Measurements from ENCODE around the gene SUN3.

DNA sequence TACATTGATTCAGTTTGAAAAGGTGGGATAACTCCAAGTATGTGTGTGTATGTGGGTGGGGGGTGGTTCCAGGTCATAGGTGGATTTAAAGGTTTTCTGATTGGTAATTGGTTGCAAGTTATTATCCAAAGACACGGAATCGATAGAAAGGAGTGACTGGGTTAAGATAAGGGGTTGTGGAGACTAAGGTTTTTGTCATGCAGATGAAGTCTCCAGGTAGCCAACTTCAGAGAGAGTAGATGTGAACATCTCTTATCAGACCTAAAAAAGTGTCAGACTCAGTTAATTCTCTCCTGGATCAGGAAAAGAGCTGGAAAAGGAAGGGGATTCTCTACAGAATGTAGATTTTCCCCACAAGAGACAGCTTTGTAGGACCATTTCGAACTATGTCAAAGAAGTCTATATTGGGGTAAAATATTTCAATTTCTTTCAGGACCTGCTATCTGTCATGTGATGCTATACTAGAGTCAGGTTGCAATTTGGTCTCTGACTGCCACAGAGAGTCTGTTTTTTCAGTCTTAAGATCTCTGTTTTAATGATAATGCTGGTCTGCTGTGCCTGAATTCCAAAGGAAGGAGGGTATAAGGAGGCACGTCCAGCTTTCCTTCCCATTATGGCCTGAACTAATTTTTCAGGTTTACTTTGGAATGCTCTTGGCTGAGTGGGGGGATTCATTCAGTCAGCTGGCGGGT is 10.1 kb upstream of the SUN3 start:
- TF ChIP-seq EZH2phosphoT487 (IDR thresholded peaks at IDR 0.05; ENCODE audit: insufficient read depth, low read depth) (no peak), EZH2 (IDR thresholded peaks at IDR 0.05; ENCODE audit: insufficient read depth, poor library complexity, severe bottlenecking) (no peak)
